Spleen (tissue), 3 donors: ENCODE data around the gene SLC39A11.

Experiments
- POLR2A ChIP-seq, 3 donors: fragments of 450-650 bp; IDR thresholded peaks; one replicate each; pipeline ENCODE4 v1.5.1; 2017; ENCODE audit warnings: antibody characterized with exemption in 3 of 3, mild to moderate bottlenecking in 1 of 3
- POLR2AphosphoS5 ChIP-seq, 3 donors: sonication (generic); formaldehyde crosslinking; IDR thresholded peaks; one replicate each; pipeline ENCODE4 v1.5.1; 2017; ENCODE audit warnings: antibody characterized with exemption in 3 of 3

GRCh38 chr17:72691586-72691985 lies 400.9 kb downstream of the SLC39A11 start:
- TF ChIP-seq POLR2A (IDR thresholded peaks at IDR 0.05) (no peak), POLR2AphosphoS5 (IDR thresholded peaks at IDR 0.05) (no peak)
